GM12892 (cell line): ENCODE measurements around the gene DCPS.

Experiments
- POLR2A ChIP-seq: IDR thresholded peaks from 2 replicates; pipeline ENCODE4 v1.6.1; 2011; ENCODE audit warnings: low read depth, low read length, control low read depth
- POLR2AphosphoS5 ChIP-seq: IDR thresholded peaks from 2 replicates; pipeline ENCODE4 v1.6.1; 2011; ENCODE audit warnings: low read depth, low read length, control low read depth

DNA sequence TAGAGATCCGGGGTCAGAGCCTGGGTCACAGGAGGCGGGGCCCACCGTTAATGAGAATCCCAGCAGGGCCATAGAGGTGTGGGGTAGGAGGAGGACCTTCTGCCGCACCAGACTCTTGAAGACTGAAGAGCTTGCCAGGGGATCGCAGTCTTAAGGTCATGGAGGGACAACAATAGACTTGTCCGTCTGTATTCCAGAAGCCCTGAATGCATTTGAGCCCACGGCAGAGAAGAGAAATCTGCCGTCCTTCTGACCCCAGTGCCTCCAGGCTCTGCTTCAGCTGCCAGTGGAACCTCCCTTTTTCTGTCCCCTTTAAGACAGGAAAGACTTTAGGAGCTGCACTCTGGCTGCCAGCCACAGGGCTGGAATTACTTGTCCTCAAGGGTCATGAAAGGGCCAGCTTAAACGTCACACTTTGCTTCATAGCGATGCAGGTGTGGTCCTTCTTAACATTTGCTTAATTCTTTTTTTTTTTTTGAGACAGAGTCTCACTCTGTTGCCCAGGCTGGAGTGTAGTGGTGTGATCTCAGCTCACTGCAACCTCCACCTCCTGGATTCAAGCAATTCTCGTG, 36.1 kb downstream of the DCPS start:
- TF ChIP-seq POLR2A, result no peak
- TF ChIP-seq POLR2AphosphoS5, result no peak
